Mucosa of descending colon (tissue), 3 donors: Measurements from ENCODE around the gene DNAJA2. TPM values are rescaled to one million over a fixed set of nuclear protein-coding genes. Genes with fewer than 3 reads are reported as not detected.
A peak's percentile ranks its signal among the peaks of the same experiment; 100 is the strongest.

Experiments
- ATAC-seq: fragments of 200-7000 bp; cut with Tn5 transposase; one replicate; pipeline ENCODE4 v1.9.1; 2020; ENCODE audit warnings: mild to moderate bottlenecking, moderate library complexity
- DNase-seq, 3 donors: peaks; one replicate each; pipeline ENCODE4 v3.0.0-alpha.2; 2020
- H3K36me3 ChIP-seq: fragments of 200-600 bp; one replicate; pipeline ENCODE4 v1.8.0; 2021; ENCODE audit warnings: low read depth, mild to moderate bottlenecking
- H3K4me1 ChIP-seq: fragments of 200-600 bp; one replicate; pipeline ENCODE4 v1.8.0; 2021; ENCODE audit warnings: low read depth, mild to moderate bottlenecking
- H3K4me3 ChIP-seq: fragments of 200-600 bp; one replicate; pipeline ENCODE4 v1.8.0; 2021; ENCODE audit warnings: mild to moderate bottlenecking
- H3K9me3 ChIP-seq: fragments of 200-600 bp; one replicate; pipeline ENCODE4 v1.8.0; 2021; ENCODE audit warnings: mild to moderate bottlenecking
- intact Hi-C, 2 donors: fragments of 100-400 bp; cut with DNase I in 1 of 2; cut with micrococcal nuclease in 1 of 2; formaldehyde crosslinking; loops; one replicate each; pipeline versions ENCODE4 v1.11.0 to v1.11.1; 2022; cut with DNase I, micrococcal nuclease
- total RNA-seq, 3 donors: library from RNA; stranded (reverse); fragmentation: NEBNext Ultra II Directional in 2 of 3; extraction: Animal tissue kit (Norgen Biotek cat#: 25700) in 2 of 3; gene quantifications; one replicate each; pipeline versions ENCODE4 v1.2.1 to v1.2.4, GENCODE V29; 2021 to 2023
- TF ChIP-seq, protein P1 (sequence below): fragments of 200-600 bp; IDR thresholded peaks from one replicate; pipeline ENCODE4 v1.8.0; 2022; ENCODE audit warnings: antibody characterized with exemption, mild to moderate bottlenecking
- donor health status: DM: no; HTN: no; CAD: no; lungs with moderate emphysema.
- donor health status: DM: no; HTN: no; CAD: no.
- donor health status: DM: no; HTN: yes; CAD: no.

DNAJA2 gene
- total RNA-seq, 3 donors from 2014 or later = 55.5 to 74.7 (median 59.6) TPM

DNA sequence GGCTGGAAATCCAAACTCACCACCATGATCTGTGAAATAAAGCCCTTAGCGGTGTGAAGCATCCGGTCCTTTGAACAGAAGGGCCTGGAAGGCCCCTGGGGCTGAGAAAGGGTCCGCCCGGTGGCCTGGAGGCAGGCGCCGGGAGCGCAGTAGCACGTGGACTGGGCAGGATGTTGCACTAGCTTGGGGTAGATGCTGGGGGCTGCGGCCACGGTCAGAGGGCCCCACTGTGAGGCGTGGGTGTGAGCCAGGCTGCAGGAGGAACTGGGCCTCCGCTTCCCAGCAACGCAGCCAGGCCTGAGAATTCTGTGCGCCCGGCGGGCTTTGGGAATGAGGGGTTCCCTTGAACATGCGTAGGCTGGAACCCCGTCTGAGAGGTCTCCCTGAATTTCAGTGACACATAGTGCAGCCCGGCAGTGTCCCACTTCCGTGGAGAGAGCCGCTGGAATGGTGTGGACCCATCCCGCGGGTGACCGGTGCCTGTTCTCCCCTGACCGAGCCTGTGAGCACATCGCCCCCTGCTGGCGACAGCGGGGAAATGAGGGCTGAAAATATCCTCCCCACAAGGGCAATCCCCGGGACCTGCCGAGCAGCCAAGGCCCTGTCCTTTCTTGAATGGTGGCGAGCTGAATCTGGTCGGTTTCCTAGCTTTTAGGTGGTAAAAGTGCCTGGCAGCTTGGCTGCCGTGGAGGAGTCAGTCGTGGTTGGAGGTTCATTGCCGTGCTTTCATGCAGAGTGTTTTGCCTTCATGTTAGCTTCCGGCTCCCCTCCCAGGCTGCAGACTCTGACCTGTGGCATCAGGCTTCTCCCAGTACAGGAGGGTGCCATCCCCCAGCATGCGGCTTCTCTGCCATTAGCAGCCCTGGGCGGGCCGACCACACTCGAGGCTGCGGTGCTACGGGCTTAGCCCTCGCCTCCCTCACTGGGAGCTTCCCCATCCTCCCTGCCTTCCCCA is 43.8 kb downstream of the DNAJA2 start:
- H3K4me1 ChIP-seq = no peaks in the 10 kb centered on the region
- H3K9me3 ChIP-seq = no peaks in the 10 kb centered on the region
- no peak overlapping the region for H3K4me3 ChIP-seq
- H3K36me3 ChIP-seq = no peaks in the 10 kb centered on the region
- DNase-seq (peak; percentile 73 to 84 (median 76)), ATAC-seq (peak; percentile 97)
- TF ChIP-seq, protein P1, sequence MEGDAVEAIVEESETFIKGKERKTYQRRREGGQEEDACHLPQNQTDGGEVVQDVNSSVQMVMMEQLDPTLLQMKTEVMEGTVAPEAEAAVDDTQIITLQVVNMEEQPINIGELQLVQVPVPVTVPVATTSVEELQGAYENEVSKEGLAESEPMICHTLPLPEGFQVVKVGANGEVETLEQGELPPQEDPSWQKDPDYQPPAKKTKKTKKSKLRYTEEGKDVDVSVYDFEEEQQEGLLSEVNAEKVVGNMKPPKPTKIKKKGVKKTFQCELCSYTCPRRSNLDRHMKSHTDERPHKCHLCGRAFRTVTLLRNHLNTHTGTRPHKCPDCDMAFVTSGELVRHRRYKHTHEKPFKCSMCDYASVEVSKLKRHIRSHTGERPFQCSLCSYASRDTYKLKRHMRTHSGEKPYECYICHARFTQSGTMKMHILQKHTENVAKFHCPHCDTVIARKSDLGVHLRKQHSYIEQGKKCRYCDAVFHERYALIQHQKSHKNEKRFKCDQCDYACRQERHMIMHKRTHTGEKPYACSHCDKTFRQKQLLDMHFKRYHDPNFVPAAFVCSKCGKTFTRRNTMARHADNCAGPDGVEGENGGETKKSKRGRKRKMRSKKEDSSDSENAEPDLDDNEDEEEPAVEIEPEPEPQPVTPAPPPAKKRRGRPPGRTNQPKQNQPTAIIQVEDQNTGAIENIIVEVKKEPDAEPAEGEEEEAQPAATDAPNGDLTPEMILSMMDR = peak; percentile 80
- intact Hi-C loops = no loop called here

DNA sequence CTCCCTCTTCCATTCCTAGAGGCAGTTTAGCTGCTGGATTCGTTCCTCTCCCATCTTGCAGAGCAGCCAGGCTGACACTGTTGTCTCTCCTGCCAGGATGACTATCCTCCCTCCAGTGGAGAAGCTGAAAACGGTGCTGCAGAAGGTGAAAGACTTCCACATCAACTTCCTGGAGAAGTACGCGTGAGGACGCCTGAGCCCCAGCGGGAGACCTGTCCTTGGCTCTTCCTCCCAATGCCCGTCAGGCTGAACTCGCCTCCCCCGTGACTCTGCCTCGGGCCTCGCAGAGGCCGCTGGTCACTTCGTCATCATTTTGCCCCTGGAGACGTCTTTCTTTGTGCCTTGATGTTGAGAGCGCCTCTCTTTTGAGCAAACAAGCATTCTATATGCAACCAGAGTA is 44.7 kb downstream of the DNAJA2 start:
- no peak for ATAC-seq
- intact Hi-C loops = no loop called here
- Histone ChIP-seq H3K4me3 (no peak overlapping the region), H3K36me3 (no peaks in the 10 kb centered on the region), H3K4me1 (no peaks in the 10 kb centered on the region), H3K9me3 (no peaks in the 10 kb centered on the region)
- TF ChIP-seq, protein P1 = no peak
- no peak for DNase-seq

DNA sequence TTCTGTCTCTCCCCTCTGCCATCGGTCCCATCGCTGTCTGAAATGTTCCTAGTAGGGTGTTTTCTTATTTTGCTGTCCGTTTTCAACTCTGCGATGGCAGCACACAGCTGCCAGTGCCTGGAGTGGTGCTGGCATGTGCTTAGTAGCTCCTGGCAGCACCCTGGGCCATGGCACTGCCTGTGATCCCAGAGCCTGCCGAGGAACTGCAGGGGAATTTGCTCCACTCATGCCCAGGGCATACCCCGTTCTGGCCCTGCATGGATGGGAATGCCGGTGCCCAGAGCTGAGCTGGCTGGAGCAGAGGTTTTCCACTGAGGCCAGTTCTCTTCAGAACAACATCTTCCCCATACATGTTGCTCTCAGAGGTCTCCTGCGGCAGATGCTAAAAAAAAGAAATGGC is 46.2 kb downstream of the DNAJA2 start:
- TF ChIP-seq, protein P1 = no peak
- no peaks in the 10 kb centered on the region for H3K4me1 ChIP-seq
- ATAC-seq (no peak), DNase-seq (no peak)
- no peaks in the 10 kb centered on the region for H3K9me3 ChIP-seq
- intact Hi-C loops = no loop called here
- no peak overlapping the region for H3K4me3 ChIP-seq
- H3K36me3 ChIP-seq = no peaks in the 10 kb centered on the region

DNA sequence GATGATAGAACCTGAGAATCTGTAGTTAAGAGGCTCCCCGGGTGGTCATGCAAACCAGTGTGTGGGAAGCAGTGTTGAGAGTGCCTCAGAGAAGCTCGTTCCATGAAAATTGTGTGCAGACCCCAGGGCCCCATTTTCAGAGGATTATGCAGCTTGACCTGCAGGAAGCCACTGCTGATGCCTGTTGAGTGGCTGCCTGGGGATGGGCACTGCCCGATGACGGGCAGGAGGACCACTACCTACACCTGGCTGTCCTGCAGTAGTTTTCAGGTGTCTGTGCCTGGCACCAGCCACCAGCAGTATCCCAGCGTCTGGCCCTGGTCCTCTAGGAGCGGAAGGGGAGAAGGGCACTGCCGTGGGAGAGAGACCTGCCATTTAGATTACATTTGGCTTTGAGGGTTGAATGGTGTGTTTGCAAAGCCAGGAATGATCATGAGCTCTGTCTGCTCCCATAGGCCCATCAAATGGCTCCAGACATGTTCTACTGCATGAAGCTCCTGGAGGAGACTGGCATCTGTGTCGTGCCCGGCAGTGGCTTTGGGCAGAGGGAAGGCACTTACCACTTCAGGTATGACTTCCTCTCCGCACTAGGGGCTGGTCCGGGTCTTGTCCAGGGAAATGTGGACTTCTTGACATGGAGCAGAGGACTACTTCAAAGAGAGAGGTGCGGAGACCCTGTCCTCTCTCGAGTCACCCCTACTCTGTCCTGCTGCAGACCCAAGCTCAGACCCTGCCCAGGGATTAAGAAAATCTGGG is 46.8 kb downstream of the DNAJA2 start:
- Histone ChIP-seq H3K4me1 (no peaks in the 10 kb centered on the region), H3K36me3 (no peaks in the 10 kb centered on the region), H3K4me3 (no peak overlapping the region), H3K9me3 (no peaks in the 10 kb centered on the region)
- no peak for ATAC-seq
- TF ChIP-seq, protein P1 = no peak
- intact Hi-C loops = no loop called here
- DNase-seq = no peak

DNA sequence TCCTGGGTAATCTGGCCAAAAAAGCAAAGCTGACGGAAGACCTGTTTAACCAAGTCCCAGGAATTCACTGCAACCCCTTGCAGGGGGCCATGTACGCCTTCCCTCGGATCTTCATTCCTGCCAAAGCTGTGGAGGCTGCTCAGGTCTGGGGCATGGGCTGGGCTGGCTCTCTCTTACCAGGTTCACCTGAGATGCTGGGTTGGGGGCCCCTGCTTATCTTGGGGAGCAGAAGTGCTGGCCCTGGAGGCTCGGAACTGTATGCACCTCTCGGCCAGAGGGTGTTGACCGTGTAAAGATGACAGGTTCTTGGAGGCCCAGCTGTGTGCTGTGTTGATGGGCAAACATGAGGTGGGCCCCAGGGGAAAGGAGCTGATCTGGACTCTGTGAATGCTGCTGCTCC is 49.1 kb downstream of the DNAJA2 start:
- Histone ChIP-seq H3K9me3 (no peaks in the 10 kb centered on the region), H3K4me3 (no peak overlapping the region), H3K4me1 (peaks cover 11% of the 10 kb centered on the region), H3K36me3 (no peaks in the 10 kb centered on the region)
- TF ChIP-seq, protein P1 = no peak
- DNase-seq (no peak), ATAC-seq (no peak)
- intact Hi-C loops = no loop called here
